ENCODE results near the gene LCAT. TPM values are rescaled to one million over a fixed set of nuclear protein-coding genes. Genes with fewer than 3 reads are reported as not detected.
A peak's percentile ranks its signal among the peaks of the same experiment; 100 is the strongest.
"Not testable (repeated sequence)": the region's sequence is repeated elsewhere in the genome, so short reads cannot be mapped to it uniquely, and the experiment has no call there.

Gene LCAT
- total RNA-seq, 1 experiment from 2014 or later = 6.0 TPM

DNA sequence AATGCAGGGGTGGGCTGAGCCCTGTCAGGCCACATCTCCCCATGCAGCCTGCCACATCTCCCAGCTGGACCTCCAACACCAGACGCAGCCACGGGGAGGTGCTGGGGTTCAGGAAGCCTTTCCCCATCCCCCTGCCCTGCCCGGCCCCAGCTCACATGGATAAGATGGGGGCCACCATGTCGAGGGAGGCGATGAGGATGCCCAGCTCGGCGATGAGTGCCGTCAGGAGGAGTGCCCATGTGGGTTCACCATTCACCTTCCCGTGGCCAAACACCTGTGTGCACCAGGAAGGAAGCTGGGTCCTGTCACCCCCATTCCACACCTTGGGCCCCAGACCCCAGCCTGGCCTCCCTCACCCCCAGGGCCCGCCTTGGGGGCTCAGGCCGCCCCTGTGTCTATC, 5.7 kb upstream of the LCAT start:
- no peak for DNase-seq (ENCODE audit: low read depth)

- no peak for DNase-seq (ENCODE audit: low read depth)
Observed at GRCh38 chr16:67948015-67948414, 4.1 kb upstream of the LCAT start.

GRCh38 chr16:67946966-67947558, 3.1 kb upstream of the LCAT start:
- no peak for DNase-seq (ENCODE audit: low read depth)

DNA sequence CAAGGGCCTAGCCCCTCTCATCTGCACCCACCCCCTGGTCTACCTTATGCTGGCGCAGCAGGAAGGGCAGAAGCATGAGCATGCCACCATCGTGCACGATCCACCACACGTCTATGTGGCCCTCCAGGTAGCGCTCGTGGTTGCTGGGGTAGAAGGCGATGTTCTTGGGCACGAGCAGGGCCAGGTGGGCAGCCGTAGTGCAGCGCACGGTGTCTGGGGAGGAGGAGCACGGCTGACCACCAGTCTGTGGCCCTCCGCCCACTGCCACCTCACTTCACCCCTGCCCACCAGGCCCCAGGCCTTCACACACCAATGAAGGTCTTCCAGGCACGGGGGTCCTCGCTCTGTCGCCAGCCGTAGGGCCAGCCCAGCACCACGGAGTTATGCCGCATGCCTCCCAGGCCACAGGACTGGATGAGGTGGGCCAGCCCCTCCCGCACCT, 2.2 kb upstream of the LCAT start:
- DNase-seq (ENCODE audit: low read depth) = no peak

DNA sequence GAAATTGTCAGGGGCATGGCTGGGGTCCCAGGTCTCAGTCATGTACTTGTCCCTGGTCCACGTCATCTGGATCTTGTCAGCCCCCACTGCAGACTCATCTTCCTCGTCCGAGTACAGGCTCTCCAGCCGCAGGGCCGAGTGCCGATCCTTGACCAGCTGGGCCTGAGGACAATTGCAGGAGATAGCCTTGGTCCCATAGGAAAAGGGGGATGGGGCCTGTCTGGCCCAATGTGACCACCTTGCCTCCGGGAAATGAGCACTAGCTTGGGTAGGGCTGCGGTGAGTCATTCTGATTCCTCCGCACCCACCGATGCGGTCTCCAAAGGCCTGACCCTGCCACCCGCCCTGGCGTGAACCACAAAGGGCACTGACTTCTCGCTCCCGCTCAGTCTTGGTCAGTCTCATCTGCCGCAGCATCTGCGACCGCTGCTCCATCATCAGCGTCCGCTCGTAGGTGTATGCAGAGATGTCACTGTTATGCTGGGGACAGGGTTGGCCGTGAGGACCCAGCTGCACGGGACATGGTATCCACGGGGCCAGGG, 1.5 kb upstream of the LCAT start:
- DNase-seq (ENCODE audit: low read depth) = peak; percentile 21

- no peak for DNase-seq (ENCODE audit: low read depth)
Observed at GRCh38 chr16:67944690-67945391, 921 bp upstream of the LCAT start.

DNA sequence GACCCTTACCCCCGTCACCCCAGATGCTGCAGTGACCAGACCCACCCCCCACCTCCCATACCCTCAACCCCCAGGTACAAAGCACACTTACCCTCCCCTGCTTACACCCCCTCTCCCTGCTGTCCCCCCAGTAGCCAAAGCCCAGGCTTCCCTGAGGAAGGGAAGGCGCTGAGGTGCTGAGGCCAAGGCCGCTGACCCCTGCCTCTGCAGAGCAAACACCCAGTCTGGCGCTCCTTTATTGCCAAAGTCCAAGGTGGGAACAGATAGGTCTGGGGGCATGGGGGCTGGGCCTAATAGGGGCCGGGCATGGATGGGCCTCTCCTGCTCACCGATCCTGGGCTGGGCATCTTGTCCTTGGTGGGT, 683 bp downstream of the LCAT start:
- no peak for DNase-seq (ENCODE audit: low read depth)

DNA sequence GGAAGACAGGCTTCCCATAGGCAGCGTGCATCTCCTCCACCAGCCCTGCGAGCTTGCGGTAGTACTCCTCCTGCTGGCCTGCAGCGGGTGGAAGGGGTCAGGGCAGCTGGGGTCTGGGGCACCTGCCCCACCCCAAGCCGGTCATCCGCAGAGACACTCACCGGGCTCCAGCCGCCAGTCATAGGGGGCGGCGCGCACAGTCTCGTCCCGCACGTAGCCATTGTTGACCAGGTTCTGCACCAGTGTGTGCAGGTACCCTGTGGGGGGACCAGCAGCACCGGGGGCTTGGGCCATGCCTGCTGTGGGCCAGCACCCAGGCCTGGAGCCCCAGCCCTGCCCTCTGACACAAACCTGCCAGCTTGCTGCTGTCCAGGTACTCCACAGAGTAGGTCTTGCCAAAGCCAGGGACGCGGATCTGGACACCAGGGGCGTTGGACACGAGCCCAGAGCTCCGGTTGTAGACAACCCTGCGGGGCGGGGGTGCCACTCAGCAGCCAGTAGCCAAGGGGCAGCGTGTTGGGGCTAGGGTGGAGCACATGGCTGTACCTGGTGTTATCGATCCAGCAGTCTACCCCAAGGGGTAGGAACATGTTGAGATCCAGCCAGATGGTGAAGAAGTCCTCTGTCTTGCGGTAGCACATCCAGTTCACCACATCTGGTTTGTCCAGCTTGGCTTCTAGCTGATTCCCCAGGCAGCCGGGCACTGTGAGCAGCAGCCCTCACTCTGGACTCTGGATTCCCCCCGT, 1.2 kb downstream of the LCAT start:
- DNase-seq (ENCODE audit: low read depth) = no peak

- peak; percentile 31 for DNase-seq (ENCODE audit: low read depth)
Observed at GRCh38 chr16:67942200-67942509, 1.8 kb downstream of the LCAT start.

DNA sequence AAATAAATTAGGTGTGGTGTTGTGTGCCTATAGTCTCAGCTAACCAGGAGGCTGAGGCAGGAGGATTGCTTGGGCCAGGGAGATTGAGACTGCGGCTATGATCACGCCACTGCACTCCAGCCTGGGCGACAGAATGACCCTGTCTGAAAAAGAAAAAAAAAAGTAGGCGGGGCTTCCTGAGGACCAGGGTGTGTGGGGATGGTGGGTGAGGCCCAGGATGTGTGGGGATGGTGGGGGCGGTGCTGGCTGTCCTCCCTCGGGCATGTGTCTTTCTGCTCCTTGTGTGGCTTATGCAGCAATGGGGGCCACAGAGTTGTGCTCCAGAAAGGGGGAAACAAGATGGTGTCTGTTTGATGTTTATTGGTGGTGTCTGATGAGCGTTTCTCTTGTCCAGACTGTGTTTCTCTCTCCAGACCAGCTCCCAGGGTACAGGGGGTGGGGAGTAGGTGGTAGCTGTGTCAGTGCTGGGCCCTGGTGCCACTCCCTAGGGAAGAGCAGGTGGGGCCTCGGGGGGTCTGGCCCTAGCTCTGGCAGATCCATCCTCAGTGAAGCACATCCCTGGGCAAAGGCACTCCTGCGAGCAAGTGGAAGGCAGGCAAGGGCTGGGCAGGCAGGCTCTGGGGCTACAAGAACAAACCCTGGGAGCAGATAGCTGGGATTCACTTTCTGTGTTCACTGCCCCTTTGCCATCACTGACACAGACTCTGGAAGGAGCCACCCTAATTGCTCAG, 2.3 kb downstream of the LCAT start:
- no peak for DNase-seq (ENCODE audit: low read depth)

DNA sequence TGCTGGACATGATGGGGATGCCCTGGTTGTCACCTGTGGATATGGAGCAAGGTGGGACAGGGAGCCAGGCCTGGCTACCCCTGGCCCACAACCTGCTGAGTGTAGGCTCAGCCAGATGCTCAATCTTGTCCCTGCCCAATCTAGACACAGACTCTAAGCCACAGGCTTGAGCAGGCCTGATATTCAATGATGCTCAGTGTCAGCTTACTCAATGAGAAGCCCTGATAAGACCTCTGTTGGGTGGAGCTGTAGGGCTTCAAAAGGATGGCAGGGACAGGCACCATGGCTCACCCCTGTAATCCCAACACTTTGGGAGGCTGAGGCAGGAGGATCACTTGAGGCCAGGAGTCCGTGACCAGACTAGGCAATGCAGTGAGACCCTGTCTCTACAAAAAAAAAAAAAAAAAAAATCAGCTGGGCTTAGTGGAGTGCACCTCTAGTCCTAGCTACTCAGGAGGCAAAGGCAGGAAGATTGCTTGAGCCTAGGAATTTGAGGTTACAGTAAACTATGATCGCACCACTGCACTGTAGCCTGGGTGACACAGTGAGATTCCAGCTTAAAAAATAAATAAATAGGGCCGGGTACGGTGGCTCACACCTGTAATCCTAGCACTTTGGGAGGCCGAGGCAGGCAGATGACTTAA, 3.4 kb downstream of the LCAT start:
- DNase-seq (ENCODE audit: low read depth) = no peak

DNA sequence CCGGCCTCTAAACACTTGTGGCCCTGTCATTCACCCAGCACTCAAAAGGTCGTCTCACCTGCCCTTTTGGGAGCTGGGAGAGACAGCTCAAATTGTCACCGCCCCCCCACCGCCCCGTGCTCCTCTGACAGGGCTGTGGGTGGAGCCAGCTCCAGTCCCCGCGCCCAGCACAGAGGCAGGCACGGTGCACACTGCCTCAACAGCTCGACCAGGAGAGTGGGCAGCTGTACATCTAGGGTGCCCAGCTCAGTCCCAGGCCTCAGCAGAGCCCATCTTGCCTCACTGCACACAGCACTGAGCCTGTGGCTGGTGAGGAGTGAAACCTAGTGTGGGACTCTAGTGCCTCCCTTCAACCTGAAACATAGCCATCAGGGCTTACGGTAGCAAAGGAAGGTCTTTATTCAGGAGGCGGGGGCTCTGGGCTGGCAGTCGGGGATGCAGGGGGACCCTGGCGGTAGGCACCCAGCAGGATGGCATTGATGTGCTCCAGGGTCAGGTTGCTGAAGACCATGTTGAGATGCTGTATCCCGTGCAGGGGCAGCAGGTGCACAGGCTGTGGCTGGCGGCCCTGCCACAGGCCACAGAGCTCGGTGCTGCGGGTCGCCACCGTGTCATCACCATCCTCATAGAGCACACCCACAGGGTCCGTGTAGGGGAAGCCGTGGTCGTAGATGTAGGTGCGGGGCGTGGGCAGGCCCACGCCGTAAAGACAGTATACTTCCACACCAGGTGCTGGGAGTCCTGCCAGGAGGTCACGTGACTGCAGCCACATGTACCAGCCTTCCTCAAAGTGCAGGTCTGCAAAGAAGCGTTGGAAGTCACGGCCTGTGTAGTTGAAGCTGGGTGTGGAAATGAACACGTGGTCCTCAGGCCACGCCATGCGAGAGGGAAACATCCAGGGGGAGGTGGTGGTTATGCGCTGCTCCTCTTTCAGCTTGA, 4.1 kb downstream of the LCAT start:
- DNase-seq (ENCODE audit: low read depth) = no peak

GRCh38 chr16:67937713-67938112, 6.2 kb downstream of the LCAT start:
- DNase-seq (ENCODE audit: low read depth) = not testable (repeated sequence)

DNA sequence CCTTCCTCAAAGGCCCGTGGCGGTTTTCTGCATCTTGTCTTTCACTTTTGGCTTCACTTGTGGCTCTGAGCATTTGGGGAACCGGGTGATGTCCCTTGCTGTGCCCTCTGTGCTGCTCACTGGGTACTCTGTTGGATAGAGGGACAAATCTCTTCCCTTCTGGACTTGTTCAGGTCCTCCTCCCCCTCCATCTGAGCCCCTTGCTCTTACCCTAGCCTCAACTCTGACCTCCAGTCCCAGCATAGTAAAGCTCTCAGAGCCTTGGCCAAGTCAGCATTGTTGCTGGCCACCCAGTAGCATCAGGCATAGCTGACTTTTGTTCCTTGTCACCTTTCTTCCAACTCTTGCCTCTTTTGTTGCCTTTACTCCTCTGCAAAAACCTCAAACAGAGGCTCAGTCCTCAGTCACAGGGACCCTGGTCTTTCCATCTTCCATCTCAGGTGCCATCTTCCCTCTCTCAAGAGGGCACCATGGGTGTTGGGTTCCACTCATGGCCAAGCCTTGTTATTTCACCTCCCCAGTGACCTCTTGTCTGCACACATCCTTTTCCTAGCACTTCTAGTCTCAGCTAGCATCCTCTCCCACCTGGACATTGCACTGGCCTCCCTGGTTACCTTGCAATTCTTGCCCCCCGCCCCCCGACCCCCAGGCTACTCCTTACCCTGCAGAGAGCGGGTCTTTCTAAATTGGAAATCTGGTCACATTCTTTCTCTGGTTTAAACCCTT, 6.9 kb downstream of the LCAT start:
- DNase-seq (ENCODE audit: low read depth) = peak; percentile 81

DNA sequence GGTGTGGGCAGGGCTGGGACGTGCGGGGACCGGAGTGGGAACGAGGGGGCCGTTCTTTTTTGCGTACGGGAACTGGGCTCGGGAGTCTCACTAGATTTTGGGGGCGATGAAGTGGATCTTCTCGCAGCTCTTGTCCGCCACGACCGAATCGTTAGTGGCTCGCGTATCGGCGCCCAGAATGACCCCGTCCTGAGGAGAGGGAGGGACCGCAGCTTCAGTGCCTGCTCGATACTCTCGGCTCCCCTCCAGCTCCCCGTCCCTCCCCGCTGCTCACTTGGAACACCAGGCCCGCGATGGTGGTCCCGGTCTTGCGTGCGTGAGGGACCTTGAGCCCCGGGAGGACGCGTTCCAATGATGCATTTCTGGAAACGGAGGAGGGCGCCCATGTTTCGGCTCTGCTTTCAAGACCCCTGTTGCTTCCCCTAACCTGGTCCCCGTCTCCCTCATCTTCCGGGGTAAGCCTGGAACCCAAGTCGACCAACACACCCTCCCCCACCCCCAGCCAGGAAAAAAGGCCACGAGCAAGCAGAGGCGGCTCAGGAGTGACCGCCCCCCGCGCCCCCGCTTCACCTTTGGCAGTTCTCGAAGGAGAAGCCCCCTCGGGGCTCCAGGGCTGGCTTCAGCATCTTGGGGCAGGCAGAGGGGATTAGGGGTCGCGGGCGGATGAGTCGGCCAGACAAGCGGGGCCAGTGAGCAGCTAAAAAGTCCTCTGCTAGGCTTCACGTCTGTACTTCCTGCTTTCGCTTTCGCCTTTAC, 7.6 kb downstream of the LCAT start, which contains the start of gene PSMB10:
TSS of gene PSMB10 (minus strand) at position 727 of the 756 bp plus-strand sequence. CDS start at position 626, 101 bp downstream.
- peak; percentile 28 for DNase-seq (ENCODE audit: low read depth)

DNA sequence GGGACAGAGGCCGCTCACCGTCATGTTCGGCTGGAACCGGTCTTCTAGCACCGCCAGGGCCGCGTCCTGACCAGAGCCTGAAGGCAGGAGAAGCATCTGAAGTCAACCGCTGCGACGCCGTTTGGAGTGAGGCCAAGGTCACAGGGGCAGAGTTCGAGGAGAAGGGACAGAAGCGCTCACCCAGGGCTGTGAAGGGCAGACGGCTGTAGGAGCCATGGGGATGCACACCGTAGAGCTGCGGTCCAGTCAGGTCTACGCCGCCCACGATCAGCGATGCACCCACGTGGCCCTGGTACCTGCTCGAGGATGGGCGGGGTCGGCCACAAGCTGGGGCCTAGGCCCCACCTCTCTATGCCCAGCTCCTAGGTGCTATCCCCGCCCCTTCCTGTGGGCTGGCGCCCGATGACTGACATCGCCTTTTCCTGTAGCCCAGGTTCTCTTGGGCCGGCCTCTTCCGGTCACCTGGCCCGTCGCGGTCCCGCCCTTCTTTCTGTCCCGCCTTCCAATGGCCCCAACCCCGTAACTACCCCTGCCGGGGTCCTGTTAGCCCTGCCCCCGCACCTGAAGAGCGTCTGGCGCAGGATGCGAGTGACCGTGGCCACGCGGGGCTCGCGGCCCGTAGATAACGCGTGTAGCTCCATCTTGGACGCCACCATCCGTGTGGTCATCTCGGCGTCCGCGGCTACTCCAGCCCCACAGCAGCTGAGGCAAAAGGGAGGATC, 8.4 kb downstream of the LCAT start:
- peak; percentile 88 for DNase-seq (ENCODE audit: low read depth)

DNA sequence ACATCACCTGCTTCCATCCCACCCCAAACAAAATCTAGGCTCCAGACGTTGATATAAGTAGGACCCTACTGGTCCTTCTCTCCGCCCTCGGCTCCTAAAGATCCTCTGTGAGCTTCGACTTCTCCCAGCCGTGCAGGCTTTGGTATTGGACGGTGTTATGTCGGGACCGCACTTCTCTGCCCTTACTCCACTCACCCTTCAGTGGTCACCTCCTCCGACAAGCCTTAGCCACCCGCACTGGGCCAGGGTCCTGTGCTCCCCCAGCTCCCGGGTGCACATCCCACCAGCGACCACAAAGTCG, 8.9 kb downstream of the LCAT start:
- DNase-seq (ENCODE audit: low read depth) = no peak

- no peak for DNase-seq (ENCODE audit: low read depth)
Observed at GRCh38 chr16:67934306-67935100, 9.4 kb downstream of the LCAT start.
